ENCODE results near the gene COLEC11.

GRCh38 chr2:3598197-3598910, 3.4 kb downstream of the COLEC11 start:
- no peak for TF ChIP-seq EZH2 (IDR thresholded peaks at IDR 0.05; ENCODE audit: low read length)
- TF ChIP-seq, protein P1, sequence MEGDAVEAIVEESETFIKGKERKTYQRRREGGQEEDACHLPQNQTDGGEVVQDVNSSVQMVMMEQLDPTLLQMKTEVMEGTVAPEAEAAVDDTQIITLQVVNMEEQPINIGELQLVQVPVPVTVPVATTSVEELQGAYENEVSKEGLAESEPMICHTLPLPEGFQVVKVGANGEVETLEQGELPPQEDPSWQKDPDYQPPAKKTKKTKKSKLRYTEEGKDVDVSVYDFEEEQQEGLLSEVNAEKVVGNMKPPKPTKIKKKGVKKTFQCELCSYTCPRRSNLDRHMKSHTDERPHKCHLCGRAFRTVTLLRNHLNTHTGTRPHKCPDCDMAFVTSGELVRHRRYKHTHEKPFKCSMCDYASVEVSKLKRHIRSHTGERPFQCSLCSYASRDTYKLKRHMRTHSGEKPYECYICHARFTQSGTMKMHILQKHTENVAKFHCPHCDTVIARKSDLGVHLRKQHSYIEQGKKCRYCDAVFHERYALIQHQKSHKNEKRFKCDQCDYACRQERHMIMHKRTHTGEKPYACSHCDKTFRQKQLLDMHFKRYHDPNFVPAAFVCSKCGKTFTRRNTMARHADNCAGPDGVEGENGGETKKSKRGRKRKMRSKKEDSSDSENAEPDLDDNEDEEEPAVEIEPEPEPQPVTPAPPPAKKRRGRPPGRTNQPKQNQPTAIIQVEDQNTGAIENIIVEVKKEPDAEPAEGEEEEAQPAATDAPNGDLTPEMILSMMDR (optimal IDR thresholded peaks at IDR 0.05 in 1 of 3, IDR thresholded peaks at IDR 0.05 in 1 of 3, conservative IDR thresholded peaks at IDR 0.05 in 1 of 3; ENCODE audit: extremely low read depth in 1 of 3, insufficient read depth in 2 of 3, low read length in 3 of 3): no peak

Measured in keratinocyte (primary cell).